WTC11 (cell line): Measurements from ENCODE around the gene ZFY. TPM values are rescaled to one million over a fixed set of nuclear protein-coding genes. Genes with fewer than 3 reads are reported as not detected.

ENCODE experiments used
- ATAC-seq: fragments of 200-7000 bp; cut with Tn5 transposase; 2 replicates; pipeline ENCODE4 v1.10.0; 2021; ENCODE audit warnings: mild to moderate bottlenecking, moderate library complexity
- CTCF ChIA-PET: fragments of 300-600 bp; sonication (Branson Sonifier 250); formaldehyde crosslinking; loops from one replicate; lab custom pipeline; 2021; ENCODE audit warnings: antibody characterized with exemption; lab: Charles Lee
- POLR2A ChIA-PET: fragments of 350-600 bp; sonication (Branson Sonifier 250); formaldehyde crosslinking; loops from one replicate; lab custom pipeline; 2021; ENCODE audit warnings: antibody characterized with exemption; lab: Charles Lee
- DNase-seq: peaks from one replicate; pipeline ENCODE4 v3.0.0; 2021; ENCODE audit warnings: low spot score
- H3K27ac Mint-ChIP-seq: 2 replicates; pipeline ENCODE4 v1.8.0; 2021; ENCODE audit warnings: mixed read lengths
- H3K27me3 Mint-ChIP-seq: 2 replicates; pipeline ENCODE4 v1.8.0; 2021; ENCODE audit warnings: low read depth, mild to moderate bottlenecking, moderate library complexity, mixed read lengths
- H3K36me3 Mint-ChIP-seq: 2 replicates; pipeline ENCODE4 v1.8.0; 2021; ENCODE audit warnings: mixed read lengths
- H3K4me1 Mint-ChIP-seq: 2 replicates; pipeline ENCODE4 v1.8.0; 2022; ENCODE audit warnings: mixed read lengths
- H3K4me3 Mint-ChIP-seq: 2 replicates; pipeline ENCODE4 v1.8.0; 2021; ENCODE audit warnings: mild to moderate bottlenecking, moderate library complexity, mixed read lengths
- H3K9me3 Mint-ChIP-seq: 2 replicates; pipeline ENCODE4 v1.8.0; 2021; ENCODE audit warnings: mixed read lengths
- ATF1 ChIP-seq: sonication (generic); formaldehyde crosslinking; IDR thresholded peaks from 2 replicates; pipeline ENCODE4 v1.8.1; 2023; ENCODE audit warnings: mild to moderate bottlenecking, moderate library complexity, missing genetic modification reagents
- CDX4 ChIP-seq: fragments of 250-450 bp; sonication (Bioruptor Pico); IDR thresholded peaks from 2 replicates; pipeline ENCODE4 v1.9.0; 2021; ENCODE audit warnings: moderate library complexity, mild to moderate bottlenecking, inconsistent platforms, borderline replicate concordance
- CREM ChIP-seq: sonication (generic); formaldehyde crosslinking; IDR thresholded peaks from 2 replicates; pipeline ENCODE4 v1.8.1; 2022; ENCODE audit warnings: mild to moderate bottlenecking, missing genetic modification reagents, moderate library complexity
- CTCF ChIP-seq: fragments of 200-600 bp; IDR thresholded peaks from 2 replicates; pipeline ENCODE4 v1.8.0; 2022; ENCODE audit warnings: antibody characterized with exemption
- GRHL2 ChIP-seq: fragments of 250-450 bp; sonication (Bioruptor Pico); IDR thresholded peaks from 2 replicates; pipeline ENCODE4 v1.8.0; 2022; ENCODE audit warnings: mild to moderate bottlenecking, moderate library complexity; ENCODE audit not compliant: insufficient replicate concordance, severe bottlenecking
- MLX ChIP-seq: sonication (generic); formaldehyde crosslinking; IDR thresholded peaks from 2 replicates; pipeline ENCODE4 v1.8.1; 2023; ENCODE audit warnings: mild to moderate bottlenecking, missing genetic modification reagents, moderate library complexity
- NFE2L1 ChIP-seq: sonication (generic); formaldehyde crosslinking; IDR thresholded peaks from 2 replicates; pipeline ENCODE4 v1.8.1; 2023; ENCODE audit warnings: missing genetic modification reagents
- NR2C2 ChIP-seq: sonication (generic); formaldehyde crosslinking; IDR thresholded peaks from 2 replicates; pipeline ENCODE4 v1.8.0; 2022; ENCODE audit warnings: mild to moderate bottlenecking, missing genetic modification reagents
- SMAD3 ChIP-seq: sonication (generic); formaldehyde crosslinking; IDR thresholded peaks from 2 replicates; pipeline ENCODE4 v1.8.0; 2022; ENCODE audit warnings: missing genetic modification reagents, mild to moderate bottlenecking, borderline replicate concordance
- ZNF396 ChIP-seq: fragments of 250-450 bp; sonication (Bioruptor Pico); IDR thresholded peaks from 2 replicates; pipeline ENCODE4 v1.8.0; 2021; ENCODE audit warnings: mild to moderate bottlenecking, moderate library complexity, borderline replicate concordance
- ZNF416 ChIP-seq: fragments of 250-450 bp; sonication (Bioruptor Pico); IDR thresholded peaks from 2 replicates; pipeline ENCODE4 v1.9.0; 2021; ENCODE audit warnings: mild to moderate bottlenecking, inconsistent platforms
- total RNA-seq: library from RNA; stranded (reverse); gene quantifications from 3 replicates; pipeline ENCODE4 v1.2.3, GENCODE V29; 2021
- TF ChIP-seq, protein P1 (sequence below): sonication (generic); formaldehyde crosslinking; IDR thresholded peaks from 2 replicates; pipeline ENCODE4 v1.8.1; 2023; ENCODE audit warnings: mild to moderate bottlenecking, missing genetic modification reagents, moderate library complexity
- TF ChIP-seq, protein P2 (sequence below): sonication (generic); formaldehyde crosslinking; IDR thresholded peaks from 2 replicates; pipeline ENCODE4 v1.8.1; 2022; ENCODE audit warnings: low read depth, missing genetic modification reagents, borderline replicate concordance
- TF ChIP-seq, protein P3 (sequence below): sonication (generic); formaldehyde crosslinking; IDR thresholded peaks from 2 replicates; pipeline ENCODE4 v1.8.0; 2023; ENCODE audit warnings: missing genetic modification reagents, mild to moderate bottlenecking, borderline replicate concordance
- TF ChIP-seq, protein P4 (sequence below): sonication (generic); formaldehyde crosslinking; IDR thresholded peaks from 2 replicates; pipeline ENCODE4 v1.8.0; 2023; ENCODE audit warnings: mild to moderate bottlenecking, missing genetic modification reagents
- TF ChIP-seq, protein P5 (sequence below): sonication (generic); formaldehyde crosslinking; IDR thresholded peaks from 2 replicates; pipeline ENCODE4 v1.8.0; 2022; ENCODE audit warnings: mild to moderate bottlenecking, missing genetic modification reagents

Gene ZFY
- total RNA-seq, 1 experiment from 2014 or later, result 6.0 TPM

GRCh38 chrY:2969561-2969960 is 34.4 kb downstream of the ZFY start:
- ATAC-seq, result no peak
- DNase-seq, result no peak
- Mint-ChIP-seq H3K36me3 (no peaks in the 10 kb centered on the region), H3K27me3 (no peaks in the 10 kb centered on the region), H3K27ac (no peak overlapping the region), H3K4me3 (no peak overlapping the region), H3K4me1 (peaks cover 5% of the 10 kb centered on the region; the same call in 1 of the 2 replicates), H3K9me3 (no peaks in the 10 kb centered on the region)
- TF ChIP-seq ZNF416 (CRISPR knock-in tag) (no peak), NFE2L1 (CRISPR knock-in tag) (no peak), ZNF396 (CRISPR knock-in tag) (no peak), GRHL2 (CRISPR knock-in tag) (no peak), NR2C2 (CRISPR knock-in tag) (no peak), ATF1 (CRISPR knock-in tag) (no peak), CTCF (no peak), CDX4 (CRISPR knock-in tag) (no peak)
- TF ChIP-seq, protein P1, sequence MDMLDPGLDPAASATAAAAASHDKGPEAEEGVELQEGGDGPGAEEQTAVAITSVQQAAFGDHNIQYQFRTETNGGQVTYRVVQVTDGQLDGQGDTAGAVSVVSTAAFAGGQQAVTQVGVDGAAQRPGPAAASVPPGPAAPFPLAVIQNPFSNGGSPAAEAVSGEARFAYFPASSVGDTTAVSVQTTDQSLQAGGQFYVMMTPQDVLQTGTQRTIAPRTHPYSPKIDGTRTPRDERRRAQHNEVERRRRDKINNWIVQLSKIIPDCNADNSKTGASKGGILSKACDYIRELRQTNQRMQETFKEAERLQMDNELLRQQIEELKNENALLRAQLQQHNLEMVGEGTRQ (CRISPR knock-in tag), result no peak
- TF ChIP-seq, protein P2, sequence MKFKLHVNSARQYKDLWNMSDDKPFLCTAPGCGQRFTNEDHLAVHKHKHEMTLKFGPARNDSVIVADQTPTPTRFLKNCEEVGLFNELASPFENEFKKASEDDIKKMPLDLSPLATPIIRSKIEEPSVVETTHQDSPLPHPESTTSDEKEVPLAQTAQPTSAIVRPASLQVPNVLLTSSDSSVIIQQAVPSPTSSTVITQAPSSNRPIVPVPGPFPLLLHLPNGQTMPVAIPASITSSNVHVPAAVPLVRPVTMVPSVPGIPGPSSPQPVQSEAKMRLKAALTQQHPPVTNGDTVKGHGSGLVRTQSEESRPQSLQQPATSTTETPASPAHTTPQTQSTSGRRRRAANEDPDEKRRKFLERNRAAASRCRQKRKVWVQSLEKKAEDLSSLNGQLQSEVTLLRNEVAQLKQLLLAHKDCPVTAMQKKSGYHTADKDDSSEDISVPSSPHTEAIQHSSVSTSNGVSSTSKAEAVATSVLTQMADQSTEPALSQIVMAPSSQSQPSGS (CRISPR knock-in tag), result no peak
- ChIA-PET POLR2A (no interaction called here), CTCF (no interaction called here)

- H3K27me3 Mint-ChIP-seq, result no peaks in the 10 kb centered on the region
- ATAC-seq, result no peak
- H3K9me3 Mint-ChIP-seq, result no peaks in the 10 kb centered on the region
- H3K4me3 Mint-ChIP-seq, result no peak overlapping the region
- H3K27ac Mint-ChIP-seq, result no peak overlapping the region
- POLR2A ChIA-PET, result no interaction called here
- TF ChIP-seq SMAD3 (no peak), CREM (CRISPR knock-in tag) (no peak), MLX (CRISPR knock-in tag) (no peak)
- TF ChIP-seq, protein P2 (CRISPR knock-in tag), result no peak
- TF ChIP-seq, protein P3, sequence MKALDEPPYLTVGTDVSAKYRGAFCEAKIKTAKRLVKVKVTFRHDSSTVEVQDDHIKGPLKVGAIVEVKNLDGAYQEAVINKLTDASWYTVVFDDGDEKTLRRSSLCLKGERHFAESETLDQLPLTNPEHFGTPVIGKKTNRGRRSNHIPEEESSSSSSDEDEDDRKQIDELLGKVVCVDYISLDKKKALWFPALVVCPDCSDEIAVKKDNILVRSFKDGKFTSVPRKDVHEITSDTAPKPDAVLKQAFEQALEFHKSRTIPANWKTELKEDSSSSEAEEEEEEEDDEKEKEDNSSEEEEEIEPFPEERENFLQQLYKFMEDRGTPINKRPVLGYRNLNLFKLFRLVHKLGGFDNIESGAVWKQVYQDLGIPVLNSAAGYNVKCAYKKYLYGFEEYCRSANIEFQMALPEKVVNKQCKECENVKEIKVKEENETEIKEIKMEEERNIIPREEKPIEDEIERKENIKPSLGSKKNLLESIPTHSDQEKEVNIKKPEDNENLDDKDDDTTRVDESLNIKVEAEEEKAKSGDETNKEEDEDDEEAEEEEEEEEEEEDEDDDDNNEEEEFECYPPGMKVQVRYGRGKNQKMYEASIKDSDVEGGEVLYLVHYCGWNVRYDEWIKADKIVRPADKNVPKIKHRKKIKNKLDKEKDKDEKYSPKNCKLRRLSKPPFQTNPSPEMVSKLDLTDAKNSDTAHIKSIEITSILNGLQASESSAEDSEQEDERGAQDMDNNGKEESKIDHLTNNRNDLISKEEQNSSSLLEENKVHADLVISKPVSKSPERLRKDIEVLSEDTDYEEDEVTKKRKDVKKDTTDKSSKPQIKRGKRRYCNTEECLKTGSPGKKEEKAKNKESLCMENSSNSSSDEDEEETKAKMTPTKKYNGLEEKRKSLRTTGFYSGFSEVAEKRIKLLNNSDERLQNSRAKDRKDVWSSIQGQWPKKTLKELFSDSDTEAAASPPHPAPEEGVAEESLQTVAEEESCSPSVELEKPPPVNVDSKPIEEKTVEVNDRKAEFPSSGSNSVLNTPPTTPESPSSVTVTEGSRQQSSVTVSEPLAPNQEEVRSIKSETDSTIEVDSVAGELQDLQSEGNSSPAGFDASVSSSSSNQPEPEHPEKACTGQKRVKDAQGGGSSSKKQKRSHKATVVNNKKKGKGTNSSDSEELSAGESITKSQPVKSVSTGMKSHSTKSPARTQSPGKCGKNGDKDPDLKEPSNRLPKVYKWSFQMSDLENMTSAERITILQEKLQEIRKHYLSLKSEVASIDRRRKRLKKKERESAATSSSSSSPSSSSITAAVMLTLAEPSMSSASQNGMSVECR (CRISPR knock-in tag), result no peak
- TF ChIP-seq, protein P4, sequence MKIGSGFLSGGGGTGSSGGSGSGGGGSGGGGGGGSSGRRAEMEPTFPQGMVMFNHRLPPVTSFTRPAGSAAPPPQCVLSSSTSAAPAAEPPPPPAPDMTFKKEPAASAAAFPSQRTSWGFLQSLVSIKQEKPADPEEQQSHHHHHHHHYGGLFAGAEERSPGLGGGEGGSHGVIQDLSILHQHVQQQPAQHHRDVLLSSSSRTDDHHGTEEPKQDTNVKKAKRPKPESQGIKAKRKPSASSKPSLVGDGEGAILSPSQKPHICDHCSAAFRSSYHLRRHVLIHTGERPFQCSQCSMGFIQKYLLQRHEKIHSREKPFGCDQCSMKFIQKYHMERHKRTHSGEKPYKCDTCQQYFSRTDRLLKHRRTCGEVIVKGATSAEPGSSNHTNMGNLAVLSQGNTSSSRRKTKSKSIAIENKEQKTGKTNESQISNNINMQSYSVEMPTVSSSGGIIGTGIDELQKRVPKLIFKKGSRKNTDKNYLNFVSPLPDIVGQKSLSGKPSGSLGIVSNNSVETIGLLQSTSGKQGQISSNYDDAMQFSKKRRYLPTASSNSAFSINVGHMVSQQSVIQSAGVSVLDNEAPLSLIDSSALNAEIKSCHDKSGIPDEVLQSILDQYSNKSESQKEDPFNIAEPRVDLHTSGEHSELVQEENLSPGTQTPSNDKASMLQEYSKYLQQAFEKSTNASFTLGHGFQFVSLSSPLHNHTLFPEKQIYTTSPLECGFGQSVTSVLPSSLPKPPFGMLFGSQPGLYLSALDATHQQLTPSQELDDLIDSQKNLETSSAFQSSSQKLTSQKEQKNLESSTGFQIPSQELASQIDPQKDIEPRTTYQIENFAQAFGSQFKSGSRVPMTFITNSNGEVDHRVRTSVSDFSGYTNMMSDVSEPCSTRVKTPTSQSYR, result no peak
- TF ChIP-seq, protein P5, sequence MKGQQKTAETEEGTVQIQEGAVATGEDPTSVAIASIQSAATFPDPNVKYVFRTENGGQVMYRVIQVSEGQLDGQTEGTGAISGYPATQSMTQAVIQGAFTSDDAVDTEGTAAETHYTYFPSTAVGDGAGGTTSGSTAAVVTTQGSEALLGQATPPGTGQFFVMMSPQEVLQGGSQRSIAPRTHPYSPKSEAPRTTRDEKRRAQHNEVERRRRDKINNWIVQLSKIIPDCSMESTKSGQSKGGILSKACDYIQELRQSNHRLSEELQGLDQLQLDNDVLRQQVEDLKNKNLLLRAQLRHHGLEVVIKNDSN (CRISPR knock-in tag), result no peak
- TF ChIP-seq, protein P1 (CRISPR knock-in tag), result no peak
- TF ChIP-seq, all 79 proteins: peak for 0
- Mint-ChIP-seq H3K4me1 (peaks cover 5% of the 10 kb centered on the region; the same call in 1 of the 2 replicates), H3K36me3 (peaks cover 18% of the 10 kb centered on the region)
- CTCF ChIA-PET, result no interaction called here
- DNase-seq, result no peak
Measured at GRCh38 chrY:2972708-2973107, 37.5 kb downstream of the ZFY start.
